ENCODE data around the gene PACSIN2. TPM values are rescaled to one million over a fixed set of nuclear protein-coding genes. Genes with fewer than 3 reads are reported as not detected.

The PACSIN2 gene
- total RNA-seq, 1 donor from 2014 or later, result 48.9 TPM

DNA sequence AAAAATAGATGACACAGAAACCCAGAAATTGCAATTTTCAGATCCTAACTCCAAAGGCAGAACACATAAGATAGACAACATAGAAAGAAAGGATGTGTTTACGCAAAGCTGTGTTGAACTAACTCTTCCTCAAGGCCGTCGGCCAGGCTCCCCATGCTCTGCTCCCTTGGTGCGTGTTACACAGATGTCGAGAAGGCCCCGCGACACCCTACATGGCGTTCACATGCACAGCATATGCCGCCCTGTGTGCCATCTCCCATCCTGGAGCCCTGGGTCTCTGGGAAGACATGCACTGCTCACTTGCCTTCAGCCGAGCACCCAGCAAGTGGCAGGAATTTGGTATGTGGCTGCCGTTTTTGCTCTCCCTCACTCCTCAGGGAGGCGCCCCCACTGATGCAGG lies 110.9 kb downstream of the PACSIN2 start:
- DNase-seq, result no peak
- H3K4me1 Mint-ChIP-seq, result no peaks in the 10 kb centered on the region
- intact Hi-C loops (cut with micrococcal nuclease), result no loop called here
- no peak for TF ChIP-seq CTCF (IDR thresholded peaks at IDR 0.05)
- no peaks in the 10 kb centered on the region for H3K9me3 Mint-ChIP-seq
- POLR2A ChIA-PET, result interaction anchor here (0.6 kb wide), 1 partner anchor 16 kb away, joined by 3 read pairs; no protein-coding TSS in a partner anchor
- ATAC-seq (ENCODE audit: low read depth), result no peak
- H3K27ac Mint-ChIP-seq, result no peak overlapping the region
- CTCF ChIA-PET, result interaction anchor here (0.6 to 1.1 kb wide), 2 partner anchors 11 to 20 kb away, joined by 3 read pairs; no protein-coding TSS in a partner anchor
- no peaks in the 10 kb centered on the region for H3K27me3 Mint-ChIP-seq
- no peak overlapping the region for H3K4me3 Mint-ChIP-seq
- peaks cover 52% of the 10 kb centered on the region for H3K36me3 Mint-ChIP-seq (ENCODE audit: low read depth)

- no peak for TF ChIP-seq CTCF (IDR thresholded peaks at IDR 0.05)
- H3K27ac Mint-ChIP-seq, result no peak overlapping the region
- ChIA-PET POLR2A (no interaction called here), CTCF (interaction anchor here (0.7 to 1.4 kb wide), 4 partner anchors 10 to 110 kb away, joined by 3 to 4 read pairs (median 3); no protein-coding TSS in a partner anchor)
- ATAC-seq (ENCODE audit: low read depth), result no peak
- no peak for DNase-seq
- no peaks in the 10 kb centered on the region for H3K9me3 Mint-ChIP-seq
- H3K4me3 Mint-ChIP-seq, result no peak overlapping the region
- H3K36me3 Mint-ChIP-seq (ENCODE audit: low read depth), result peaks cover 46% of the 10 kb centered on the region
- intact Hi-C loops (cut with micrococcal nuclease), result loop anchor here (1.0 kb wide), 1 partner anchor 23 kb away; no protein-coding TSS in a partner anchor
- no peaks in the 10 kb centered on the region for H3K27me3 Mint-ChIP-seq
- no peaks in the 10 kb centered on the region for H3K4me1 Mint-ChIP-seq
Observed at GRCh38 chr22:42902875-42903510, 112.0 kb downstream of the PACSIN2 start.

- peaks cover 7% of the 10 kb centered on the region for H3K4me1 Mint-ChIP-seq
- DNase-seq, result no peak
- H3K27ac Mint-ChIP-seq, result no peak overlapping the region
- no peaks in the 10 kb centered on the region for H3K9me3 Mint-ChIP-seq
- ChIA-PET POLR2A (interaction anchor here (0.5 to 0.9 kb wide), 2 partner anchors 34 to 113 kb away, joined by 3 to 5 read pairs; partner anchors contain the start of gene PACSIN2), CTCF (interaction anchor here (0.9 to 1.9 kb wide), 6 partner anchors 9 to 62 kb away, joined by 3 to 9 read pairs (median 3); no protein-coding TSS in a partner anchor)
- no peak for TF ChIP-seq CTCF (IDR thresholded peaks at IDR 0.05)
- no peaks in the 10 kb centered on the region for H3K27me3 Mint-ChIP-seq
- intact Hi-C loops (cut with micrococcal nuclease), result loop anchor here (1.0 kb wide), 1 partner anchor 24 kb away; no protein-coding TSS in a partner anchor
- ATAC-seq (ENCODE audit: low read depth), result peak; percentile 56
- peaks cover 37% of the 10 kb centered on the region for H3K36me3 Mint-ChIP-seq (ENCODE audit: low read depth)
- H3K4me3 Mint-ChIP-seq, result no peak overlapping the region
Observed at GRCh38 chr22:42901790-42902508, 113.0 kb downstream of the PACSIN2 start.

DNA sequence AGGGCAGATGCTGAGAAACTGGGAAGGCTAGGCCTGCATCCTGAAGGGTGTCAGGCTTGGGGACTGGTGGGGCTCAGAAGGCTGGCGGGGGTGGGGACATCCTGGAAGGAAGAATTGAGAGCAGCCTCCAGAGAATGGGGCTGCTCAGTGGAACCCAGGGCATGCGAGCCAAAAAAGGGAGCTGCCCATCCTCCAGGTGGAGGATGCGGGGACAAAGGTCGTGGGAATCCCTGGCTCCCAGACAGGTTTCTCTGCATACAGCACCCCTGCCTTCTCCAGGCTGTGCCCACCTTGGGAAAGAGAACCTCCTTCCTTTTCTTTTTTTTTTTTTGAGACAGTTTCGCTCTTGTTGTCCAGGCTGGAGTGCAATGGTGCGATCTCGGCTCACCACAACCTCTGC lies 117.0 kb downstream of the PACSIN2 start:
- CTCF ChIA-PET, result no interaction called here

More for the DNA sequence above, 117.0 kb downstream of the PACSIN2 start:
- Mint-ChIP-seq H3K27ac (no peak overlapping the region), H3K4me3 (no peak overlapping the region), H3K9me3 (no peaks in the 10 kb centered on the region), H3K27me3 (no peaks in the 10 kb centered on the region), H3K36me3 (ENCODE audit: low read depth) (peaks cover 18% of the 10 kb centered on the region), H3K4me1 (peaks cover 46% of the 10 kb centered on the region)
- TF ChIP-seq CTCF (IDR thresholded peaks at IDR 0.05), result no peak
- DNase-seq, result no peak
- POLR2A ChIA-PET, result interaction anchor here (0.7 to 1.0 kb wide), 2 partner anchors 8 to 65 kb away, joined by 3 to 6 read pairs; no protein-coding TSS in a partner anchor
- ATAC-seq (ENCODE audit: low read depth), result no peak
- intact Hi-C loops (cut with micrococcal nuclease), result no loop called here
